Renal cortex interstitium (tissue), 11 donors: ENCODE data around the gene PROSER2. TPM values are rescaled to one million over a fixed set of nuclear protein-coding genes. Genes with fewer than 3 reads are reported as not detected.
A peak's percentile ranks its signal among the peaks of the same experiment; 100 is the strongest.

ENCODE experiments used
- DNase-seq, 11 donors: peaks; one replicate each; pipeline ENCODE4 v3.0.0-alpha.2; 2013; ENCODE audit warnings: low read depth in 9 of 11, low spot score in 4 of 11; ENCODE audit errors: extremely low read depth in 1 of 11
- polyA plus RNA-seq, 3 donors: library from polyadenylated mRNA; unstranded; fragments of 120-200 nt; gene quantifications; one replicate each; pipeline ENCODE4 v1.2.1, GENCODE V29; 2013; ENCODE audit not compliant: insufficient read length in 3 of 3

PROSER2 gene
- polyA plus RNA-seq, 3 donors = 3.8 to 6.6 (median 5.4) TPM

GRCh38 chr10:11893749-11894278 is 70.7 kb downstream of the PROSER2 start:
- no peak for DNase-seq

GRCh38 chr10:11894381-11895107 is 71.4 kb downstream of the PROSER2 start:
- DNase-seq = no peak

- DNase-seq = no peak
Observed at GRCh38 chr10:11895108-11895466, 71.9 kb downstream of the PROSER2 start.

GRCh38 chr10:11895598-11895997 is 72.4 kb downstream of the PROSER2 start:
- no peak for DNase-seq

GRCh38 chr10:11896549-11897200 is 73.5 kb downstream of the PROSER2 start:
- no peak for DNase-seq

- DNase-seq = no peak
Observed at GRCh38 chr10:11898033-11898371, 74.8 kb downstream of the PROSER2 start.

GRCh38 chr10:11898372-11899066 is 75.4 kb downstream of the PROSER2 start:
- DNase-seq = peak in 2 of 11 donors; percentile 37 to 39

GRCh38 chr10:11899067-11899876 is 76.1 kb downstream of the PROSER2 start:
- DNase-seq = no peak

GRCh38 chr10:11901036-11901301 is 77.8 kb downstream of the PROSER2 start:
- no peak for DNase-seq

- DNase-seq = no peak
Observed at GRCh38 chr10:11901454-11901832, 78.3 kb downstream of the PROSER2 start.

GRCh38 chr10:11901833-11902475 is 78.8 kb downstream of the PROSER2 start:
- no peak for DNase-seq

- DNase-seq = no peak
Observed at GRCh38 chr10:11902646-11903045, 79.5 kb downstream of the PROSER2 start.

- DNase-seq = no peak
Observed at GRCh38 chr10:11906714-11907113, 83.6 kb downstream of the PROSER2 start.

- no peak for DNase-seq
Observed at GRCh38 chr10:11907914-11908313, 84.8 kb downstream of the PROSER2 start.

- no peak for DNase-seq
Observed at GRCh38 chr10:11908536-11908935, 85.4 kb downstream of the PROSER2 start.

- DNase-seq = no peak
Observed at GRCh38 chr10:11908991-11909390, 85.8 kb downstream of the PROSER2 start.

GRCh38 chr10:11909618-11910017 is 86.5 kb downstream of the PROSER2 start:
- no peak for DNase-seq

- DNase-seq = no peak
Observed at GRCh38 chr10:11910102-11910501, 86.9 kb downstream of the PROSER2 start.

- DNase-seq = no peak
Observed at GRCh38 chr10:11913079-11913641, 90.0 kb downstream of the PROSER2 start.
